HepG2 (cell line): Measurements from ENCODE around the gene CAMK4. TPM values are rescaled to one million over a fixed set of nuclear protein-coding genes. Genes with fewer than 3 reads are reported as not detected.
A peak's percentile ranks its signal among the peaks of the same experiment; 100 is the strongest.

Experiments
- AKAP8 ChIP-seq: sonication (generic); formaldehyde crosslinking; IDR thresholded peaks from 2 replicates; pipeline ENCODE4 v1.5.1; 2020; ENCODE audit warnings: mild to moderate bottlenecking, missing genetic modification reagents
- ETS1 ChIP-seq: sonication (generic); formaldehyde crosslinking; IDR thresholded peaks from 2 replicates; pipeline ENCODE4 v1.4.0; 2020; ENCODE audit warnings: missing genetic modification reagents
- FOSL1 ChIP-seq: sonication (generic); formaldehyde crosslinking; IDR thresholded peaks from 2 replicates; pipeline ENCODE4 v1.9.0; 2021; ENCODE audit warnings: missing genetic modification reagents, borderline replicate concordance
- FOXP1 ChIP-seq, 2 experiments: fragments of 450-650 bp in 1 of 2; IDR thresholded peaks; 2 replicates each; pipeline ENCODE4 v1.6.1; 2017 to 2018; ENCODE audit warnings: antibody characterized with exemption in 1 of 2
- KIAA2018 ChIP-seq: sonication (generic); formaldehyde crosslinking; IDR thresholded peaks from 2 replicates; pipeline ENCODE4 v1.5.0; 2020; ENCODE audit warnings: mild to moderate bottlenecking, missing genetic modification reagents, borderline replicate concordance
- MED13 ChIP-seq: sonication (generic); formaldehyde crosslinking; IDR thresholded peaks from 2 replicates; pipeline ENCODE4 v1.5.0; 2020; ENCODE audit warnings: missing genetic modification reagents
- PAXIP1 ChIP-seq: sonication (generic); formaldehyde crosslinking; conservative IDR thresholded peaks from 2 replicates; pipeline ENCODE4 v1.4.0; 2020; ENCODE audit warnings: mild to moderate bottlenecking, missing genetic modification reagents, moderate library complexity
- SALL1 ChIP-seq: sonication (generic); formaldehyde crosslinking; IDR thresholded peaks from 2 replicates; pipeline ENCODE4 v1.8.0; 2022; ENCODE audit warnings: mild to moderate bottlenecking, missing genetic modification reagents
- SMAD3 ChIP-seq: sonication (generic); formaldehyde crosslinking; IDR thresholded peaks from 2 replicates; pipeline ENCODE4 v1.4.0; 2020; ENCODE audit warnings: missing genetic modification reagents
- ZFP82 ChIP-seq: sonication (generic); formaldehyde crosslinking; IDR thresholded peaks from 2 replicates; pipeline ENCODE4 v1.5.1; 2020; ENCODE audit warnings: mild to moderate bottlenecking, missing genetic modification reagents, borderline replicate concordance
- ZNF614 ChIP-seq: IDR thresholded peaks from 2 replicates; pipeline ENCODE4 v1.6.1; 2018; ENCODE audit warnings: missing biosample characterization, missing genetic modification reagents, inconsistent platforms, borderline replicate concordance
- polyA plus RNA-seq, 8 experiments: library from polyadenylated mRNA; depleted of rRNA in 3 of 8; stranded (reverse) in 7 of 8; unstranded in 1 of 8; fragments of >200 nt; fragmentation: Illumina TruSeq in 4 of 8; extraction: Trizol in 4 of 8; gene quantifications; 2 replicates each; pipeline versions ENCODE4 v1.2.1 to v1.2.3, GENCODE V29; 2011 to 2016; ENCODE audit warnings: low read depth in 4 of 8, missing spikeins in 1 of 8, mixed read lengths in 1 of 8; ENCODE audit not compliant: insufficient read depth in 1 of 8
- total RNA-seq, 5 experiments: library from RNA; depleted of rRNA; stranded (reverse); fragments of >200 nt; fragmentation: Illumina TruSeq; extraction: Trizol; gene quantifications; 2 replicates each; pipeline ENCODE4 v1.2.3, GENCODE V29; 2016; ENCODE audit warnings: low read depth in 1 of 5

Gene CAMK4
- total and polyA plus RNA-seq, 2 of the 13 experiments (the other 11 are each of a cell fraction or from before 2014, with no cell fraction given): not detected

- TF ChIP-seq KIAA2018 (CRISPR knock-in tag) (no peak), FOSL1 (CRISPR knock-in tag) (no peak), SALL1 (CRISPR knock-in tag) (peak; percentile 36; the same call in 1 of the 2 replicates), PAXIP1 (CRISPR knock-in tag) (peak; percentile 90), FOXP1 (IDR thresholded peaks at IDR 0.05) (no peak), FOXP1 (CRISPR knock-in tag; IDR thresholded peaks at IDR 0.05) (peak; percentile 74), ZNF614 (0 out of 2 replicates have a peak, but pooled peaks have one; percentile 40), ETS1 (CRISPR knock-in tag) (no peak), ZFP82 (CRISPR knock-in tag) (no peak), SMAD3 (CRISPR knock-in tag) (no peak), MED13 (no peak), AKAP8 (no peak)
Observed at GRCh38 chr5:111404270-111404769, 180.1 kb downstream of the CAMK4 start (continued).
